Calu3 (cell line): ENCODE results near the gene ATPAF2. TPM values are rescaled to one million over a fixed set of nuclear protein-coding genes. Genes with fewer than 3 reads are reported as not detected.

Experiments
- BruUV-seq: library from RNA; stranded (reverse); fragments of 400-500 nt; replicated peaks from 2 replicates; lab custom pipeline; 2021; lab: Mats Ljungman, UMichigan
- CTCF ChIA-PET: fragments of 300-600 bp; sonication (Branson Sonifier 250); formaldehyde crosslinking; loops from one replicate; lab custom pipeline; 2022; ENCODE audit warnings: antibody characterized with exemption; lab: Charles Lee
- DNase-seq: peaks from one replicate; pipeline ENCODE4 v3.0.0; 2022
- H3K27ac Mint-ChIP-seq: one replicate; pipeline ENCODE4 v1.8.0; 2022; ENCODE audit warnings: mixed read lengths; ENCODE audit not compliant: unreplicated experiment
- H3K27me3 Mint-ChIP-seq: one replicate; pipeline ENCODE4 v1.8.0; 2022; ENCODE audit warnings: mixed read lengths; ENCODE audit not compliant: unreplicated experiment
- H3K36me3 Mint-ChIP-seq: one replicate; pipeline ENCODE4 v1.8.0; 2022; ENCODE audit warnings: mild to moderate bottlenecking, moderate library complexity, mixed read lengths; ENCODE audit not compliant: insufficient read depth, unreplicated experiment
- H3K4me1 Mint-ChIP-seq: one replicate; pipeline ENCODE4 v1.8.0; 2022; ENCODE audit warnings: mild to moderate bottlenecking, low read depth, mixed read lengths; ENCODE audit not compliant: unreplicated experiment
- H3K4me3 Mint-ChIP-seq: one replicate; pipeline ENCODE4 v1.8.0; 2022; ENCODE audit warnings: mild to moderate bottlenecking, low read depth, moderate library complexity, mixed read lengths; ENCODE audit not compliant: unreplicated experiment
- H3K9me3 Mint-ChIP-seq: one replicate; pipeline ENCODE4 v1.8.0; 2022; ENCODE audit warnings: low read depth, mixed read lengths; ENCODE audit not compliant: unreplicated experiment
- CTCF ChIP-seq: fragments of 200-600 bp; IDR thresholded peaks from one replicate; pipeline ENCODE4 v1.8.0; 2022; ENCODE audit warnings: antibody characterized with exemption; ENCODE audit not compliant: unreplicated experiment
- intact Hi-C: fragments of 100-400 bp; cut with micrococcal nuclease; formaldehyde crosslinking; loops from one replicate; pipeline ENCODE4 v1.10.0; 2022; ENCODE audit not compliant: unreplicated experiment
- total RNA-seq: library from RNA; stranded (reverse); gene quantifications from 2 replicates; pipeline ENCODE4 v1.2.3, GENCODE V29; 2022

Gene ATPAF2
- total RNA-seq, 1 experiment from 2014 or later: 17.7 TPM

DNA sequence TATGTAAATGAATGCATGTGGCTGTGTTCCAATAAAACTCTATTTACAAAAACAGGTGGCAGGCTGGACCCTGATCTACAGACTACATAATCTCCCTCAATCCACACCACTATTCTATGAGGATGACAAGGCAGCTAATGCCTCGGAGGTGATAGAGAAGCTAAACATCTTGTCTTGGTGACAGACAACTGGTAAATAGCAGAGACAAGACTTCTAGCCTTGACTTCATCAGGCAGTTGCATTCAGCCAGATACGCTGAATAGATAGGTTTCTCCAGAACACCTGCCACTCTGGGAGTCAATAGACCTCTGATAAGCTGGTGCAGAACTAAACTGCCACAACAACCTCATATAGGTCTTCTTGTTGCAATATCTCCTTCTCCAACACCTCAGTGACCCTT lies 3.3 kb downstream of the ATPAF2 start:
- CTCF ChIA-PET: interaction anchor here (1.2 kb wide), 1 partner anchor 145 kb away, joined by 3 read pairs; no protein-coding TSS in a partner anchor
- no peak for TF ChIP-seq CTCF
- no TSS peak for BruUV-seq
- no peaks in the 10 kb centered on the region for H3K9me3 Mint-ChIP-seq
- no peaks in the 10 kb centered on the region for H3K27me3 Mint-ChIP-seq
- H3K4me3 Mint-ChIP-seq: no peak overlapping the region
- no peak for DNase-seq
- H3K36me3 Mint-ChIP-seq: peaks cover 30% of the 10 kb centered on the region
- intact Hi-C loops: loop anchor here (10.0 kb wide), 1 partner anchor 111 kb away; no protein-coding TSS in a partner anchor
- no peak overlapping the region for H3K27ac Mint-ChIP-seq
- peaks cover 22% of the 10 kb centered on the region for H3K4me1 Mint-ChIP-seq

DNA sequence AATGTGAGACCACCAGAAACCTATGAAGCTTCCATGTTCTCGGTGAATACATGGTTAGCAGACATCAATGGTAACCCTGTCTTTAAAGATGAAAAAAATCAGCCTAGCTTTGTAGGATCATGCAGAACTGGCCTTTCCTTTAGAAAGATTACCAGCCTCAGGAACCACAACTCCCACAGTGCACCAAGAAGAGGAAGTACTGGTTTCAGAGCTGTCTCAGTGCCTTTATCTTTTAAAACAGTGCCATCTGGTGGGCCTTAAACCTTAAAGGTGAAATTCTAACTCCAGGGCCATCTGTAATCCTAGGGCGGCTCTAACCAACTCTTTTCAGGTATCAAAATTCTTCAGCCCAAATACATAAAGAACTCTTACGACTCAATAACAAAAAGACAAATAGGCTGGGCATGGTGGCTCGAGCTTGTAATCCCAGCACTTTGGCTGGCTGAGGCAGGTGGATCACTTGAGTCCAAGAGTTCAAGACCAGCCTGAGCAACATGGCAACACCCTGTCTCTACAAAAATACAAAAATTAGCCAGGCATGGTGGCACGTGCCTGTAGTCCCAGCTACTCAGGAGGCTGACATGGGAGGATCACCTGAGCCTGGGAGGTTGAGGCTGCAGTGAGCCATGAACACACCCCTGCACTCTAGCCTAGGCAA lies 5.4 kb downstream of the ATPAF2 start:
- TF ChIP-seq CTCF: peak; percentile 48
- Mint-ChIP-seq H3K36me3 (peaks cover 9% of the 10 kb centered on the region), H3K4me1 (peaks cover 16% of the 10 kb centered on the region), H3K9me3 (no peaks in the 10 kb centered on the region), H3K27me3 (no peaks in the 10 kb centered on the region), H3K4me3 (no peak overlapping the region), H3K27ac (no peak overlapping the region)
- no TSS peak for BruUV-seq
- DNase-seq: peak; percentile 47
- intact Hi-C loops: loop anchor here (1.0 to 10.0 kb wide), 2 partner anchors 109 to 142 kb away; no protein-coding TSS in a partner anchor
- CTCF ChIA-PET: interaction anchor here (0.7 to 2.0 kb wide), 5 partner anchors 44 to 145 kb away, joined by 3 to 10 read pairs (median 7); no protein-coding TSS in a partner anchor

GRCh38 chr17:18031955-18032354 lies 7.0 kb downstream of the ATPAF2 start:
- H3K9me3 Mint-ChIP-seq: no peaks in the 10 kb centered on the region
- no peak for DNase-seq
- intact Hi-C loops: loop anchor here (10.0 kb wide), 1 partner anchor 107 kb away; no protein-coding TSS in a partner anchor
- no TSS peak for BruUV-seq
- H3K27me3 Mint-ChIP-seq: no peaks in the 10 kb centered on the region
- no peak for TF ChIP-seq CTCF
- no peaks in the 10 kb centered on the region for H3K36me3 Mint-ChIP-seq
- no peaks in the 10 kb centered on the region for H3K4me1 Mint-ChIP-seq
- CTCF ChIA-PET: interaction anchor here (0.7 kb wide), 1 partner anchor 87 kb away, joined by 7 read pairs; no protein-coding TSS in a partner anchor
- H3K27ac Mint-ChIP-seq: no peak overlapping the region
- no peak overlapping the region for H3K4me3 Mint-ChIP-seq

- H3K36me3 Mint-ChIP-seq: no peaks in the 10 kb centered on the region
- no peak for TF ChIP-seq CTCF
- H3K9me3 Mint-ChIP-seq: no peaks in the 10 kb centered on the region
- DNase-seq: no peak
- CTCF ChIA-PET: interaction anchor here (0.6 kb wide), 1 partner anchor 67 kb away, joined by 3 read pairs; no protein-coding TSS in a partner anchor
- BruUV-seq: no TSS peak
- no peak overlapping the region for H3K27ac Mint-ChIP-seq
- no peaks in the 10 kb centered on the region for H3K27me3 Mint-ChIP-seq
- no peak overlapping the region for H3K4me3 Mint-ChIP-seq
- intact Hi-C loops: no loop called here
- H3K4me1 Mint-ChIP-seq: no peaks in the 10 kb centered on the region
Measured at GRCh38 chr17:18028952-18029540, 9.9 kb downstream of the ATPAF2 start.
